Transverse colon (tissue), 4 donors: ENCODE data around the gene PTPRJ.

Experiments
- CTCF ChIP-seq, 5 experiments: fragments of 200-600 bp in 3 of 5; fragments of 450-650 bp in 2 of 5; sonication (generic) in 3 of 5; IDR thresholded peaks; 1 replicate in 2 of 5; 2 replicates in 3 of 5; pipeline ENCODE4 v1.5.1; 2016 to 2017; ENCODE audit warnings: antibody characterized with exemption in 5 of 5, inconsistent platforms in 3 of 5, mild to moderate bottlenecking in 2 of 5, moderate library complexity in 1 of 5
- POLR2A ChIP-seq: fragments of 450-650 bp; IDR thresholded peaks from one replicate; pipeline ENCODE4 v1.6.1; 2016; ENCODE audit warnings: antibody characterized with exemption, mild to moderate bottlenecking, moderate library complexity
- POLR2AphosphoS5 ChIP-seq, 3 donors: sonication (generic); formaldehyde crosslinking; IDR thresholded peaks; one replicate each; pipeline ENCODE4 v1.6.1; 2016; ENCODE audit warnings: antibody characterized with exemption in 3 of 3

GRCh38 chr11:48033918-48034341 is 53.6 kb downstream of the PTPRJ start:
- no peak for TF ChIP-seq CTCF (IDR thresholded peaks at IDR 0.05)
- no peak for TF ChIP-seq POLR2A
- TF ChIP-seq POLR2AphosphoS5 (IDR thresholded peaks at IDR 0.05) = no peak
